ENCODE measurements around the gene MYO10. TPM values are rescaled to one million over a fixed set of nuclear protein-coding genes. Genes with fewer than 3 reads are reported as not detected.

The MYO10 gene
- total and polyA plus RNA-seq, 2 experiments from 2014 or later = 119 to 276 TPM

- TF ChIP-seq STAT1 (IDR thresholded peaks at IDR 0.05; ENCODE audit: unreplicated experiment) (no peak), ZNF462 (CRISPR knock-in tag; IDR thresholded peaks at IDR 0.05) (no peak), CTCF (conservative IDR thresholded peaks at IDR 0.05; ENCODE audit: low read depth in 2 of 2) (no peak), ZNF114 (CRISPR knock-in tag; IDR thresholded peaks at IDR 0.05) (no peak), POLR2AphosphoS5 (IDR thresholded peaks at IDR 0.05; ENCODE audit: low read depth) (no peak), EZH2 (IDR thresholded peaks at IDR 0.05; ENCODE audit: low read depth, unreplicated experiment) (no peak)
- Histone ChIP-seq H3K27me3 (ENCODE audit: insufficient read depth) (peaks cover 57% of the 10 kb centered on the region), H2AFZ (peak overlapping the region; percentile 100), H4K20me1 (replicated peaks; ENCODE audit: insufficient read depth) (no peaks in the 10 kb centered on the region), H3K36me3 (ENCODE audit: insufficient read depth) (no peaks in the 10 kb centered on the region), H3K27ac (ENCODE audit: low read depth) (no peak overlapping the region), H3K79me2 (replicated peaks; ENCODE audit: insufficient read depth) (no peaks in the 10 kb centered on the region), H3K4me2 (peak overlapping the region; percentile 95), H3K4me1 (ENCODE audit: insufficient read depth) (peaks cover 28% of the 10 kb centered on the region), H3K4me3 (peak overlapping the region; percentile 82), H3K9me2 (ENCODE audit: insufficient read depth) (no peaks in the 10 kb centered on the region), H3F3A (replicated peaks; ENCODE audit: low read depth) (peaks cover 7% of the 10 kb centered on the region)
- Mint-ChIP-seq H3K27ac (no peak overlapping the region), H3K4me1 (peaks cover 9% of the 10 kb centered on the region), H3K9me3 (no peaks in the 10 kb centered on the region; the same call in 2 of the 3 replicates), H3K27me3 (ENCODE audit: insufficient read depth, low read depth, poor library complexity) (peaks cover 16% of the 10 kb centered on the region), H3K4me3 (no peak overlapping the region), H3K36me3 (ENCODE audit: low read depth) (no peaks in the 10 kb centered on the region; the same call in 2 of the 3 replicates)
- ATAC-seq = peak; percentile 32
- DNase-seq (ENCODE audit: low spot score) = peak; percentile 51
These were observed 318.7 kb downstream of the MYO10 start for GRCh38 chr5:16617274-16617968.

All from GM23338 (cell line).